HepG2 (cell line): ENCODE data around the gene ESRRB. TPM values are rescaled to one million over a fixed set of nuclear protein-coding genes. Genes with fewer than 3 reads are reported as not detected.

Experiments used
- ATAC-seq: fragments of 200-7000 bp; cut with Tn5 transposase; 3 replicates; pipeline ENCODE4 v1.9.1; 2020; ENCODE audit warnings: mild to moderate bottlenecking, moderate library complexity
- BruUV-seq: library from RNA; stranded (reverse); fragments of 400-500 nt; replicated peaks from 2 replicates; lab custom pipeline; 2021; lab: Mats Ljungman, UMichigan
- CTCF ChIA-PET: fragments of 300-600 bp; formaldehyde crosslinking; extraction: SDS; loops from one replicate; lab custom pipeline; 2021; ENCODE audit warnings: low total read pairs, inconsistent platforms, low intra/inter-chr PET ratio; lab: Yijun Ruan, JAX
- POLR2A ChIA-PET: fragments of 350-600 bp; sonication (Branson Sonifier 250); formaldehyde crosslinking; loops from one replicate; lab custom pipeline; 2020; ENCODE audit warnings: antibody characterized with exemption, inconsistent platforms; lab: Yijun Ruan, JAX
- DNase-seq: peaks from one replicate; pipeline ENCODE4 v3.0.0-alpha.2; 2015; ENCODE audit warnings: low spot score
- FAIRE-seq: peaks from 3 replicates; lab custom pipeline; 2011; peaks lifted over from hg19 to GRCh38; lab: Jason Lieb, UNC
- H2AFZ ChIP-seq: one replicate; pipeline ENCODE4 v1.6.1; 2011; ENCODE audit warnings: low read length, inconsistent platforms
- H3K27ac ChIP-seq: fragments of 300-600 bp; 3 replicates; pipeline ENCODE4 v1.8.0; 2011; ENCODE audit warnings: mixed run types, mild to moderate bottlenecking, mixed read lengths, low read length, inconsistent platforms; ENCODE audit not compliant: insufficient read depth; ENCODE audit errors: extremely low read length
- H3K27me3 ChIP-seq, 2 experiments: fragments of 200-600 bp in 1 of 2; 2 replicates in 1 of 2; 3 replicates in 1 of 2; pipeline versions ENCODE4 v1.6.0 to v1.8.0; 2011; ENCODE audit warnings: low read length in 2 of 2, mild to moderate bottlenecking in 2 of 2, moderate library complexity in 2 of 2, inconsistent platforms in 1 of 2; ENCODE audit not compliant: insufficient read depth in 2 of 2, control insufficient read depth in 1 of 2
- H3K36me3 ChIP-seq, 2 experiments: fragments of 200-600 bp in 1 of 2; replicated peaks in 1 of 2; 2 replicates in 1 of 2; 3 replicates in 1 of 2; pipeline versions ENCODE4 v1.5.1 to v1.8.0; 2011; ENCODE audit warnings: low read length in 2 of 2, inconsistent platforms in 1 of 2; ENCODE audit not compliant: insufficient read depth in 2 of 2, control insufficient read depth in 1 of 2
- H3K4me1 ChIP-seq: 2 replicates; pipeline ENCODE4 v1.5.1; 2012; ENCODE audit warnings: low read length, inconsistent platforms; ENCODE audit not compliant: insufficient read depth
- H3K4me2 ChIP-seq: 2 replicates; pipeline ENCODE4 v1.6.0; 2011; ENCODE audit warnings: low read depth, low read length, inconsistent platforms
- H3K4me3 ChIP-seq, 3 experiments: fragments of 200-600 bp in 1 of 3; sonication (generic), shearing (Covaris generic) in 1 of 3; replicated peaks in 1 of 3; 2 replicates each; pipeline ENCODE4 v1.5.1; 2011 to 2016; ENCODE audit warnings: low read length in 3 of 3, inconsistent platforms in 2 of 3, low read depth in 2 of 3, mild to moderate bottlenecking in 2 of 3, control low read depth in 1 of 3, mixed read lengths in 1 of 3; ENCODE audit not compliant: insufficient read depth in 1 of 3
- H3K79me2 ChIP-seq: one replicate; pipeline ENCODE4 v1.6.1; 2011; ENCODE audit warnings: low read length, inconsistent platforms; ENCODE audit not compliant: insufficient read depth
- H3K9ac ChIP-seq: 2 replicates; pipeline ENCODE4 v1.6.0; 2011; ENCODE audit warnings: mild to moderate bottlenecking, low read depth, low read length, inconsistent platforms; ENCODE audit not compliant: insufficient read depth
- H3K9me3 ChIP-seq: 2 replicates; pipeline ENCODE4 v1.5.1; 2012; ENCODE audit warnings: mild to moderate bottlenecking, low read length
- H4K20me1 ChIP-seq: 2 replicates; pipeline ENCODE4 v1.6.0; 2011; ENCODE audit warnings: inconsistent platforms, mild to moderate bottlenecking, low read length, moderate library complexity; ENCODE audit not compliant: insufficient read depth
- HNRNPLL ChIP-seq: fragments of 200-400 bp; formaldehyde crosslinking; IDR thresholded peaks from 2 replicates; pipeline ENCODE4 v1.6.1; 2017; ENCODE audit warnings: mild to moderate bottlenecking, low read depth, low read length; ENCODE audit not compliant: poor library complexity, severe bottlenecking
- SPEN ChIP-seq: sonication (generic); formaldehyde crosslinking; IDR thresholded peaks from 2 replicates; pipeline ENCODE4 v1.5.1; 2020; ENCODE audit warnings: low read depth, mild to moderate bottlenecking, missing genetic modification reagents
- ZHX2 ChIP-seq, 2 experiments: sonication (generic) in 1 of 2; formaldehyde crosslinking in 1 of 2; IDR thresholded peaks; 2 replicates each; pipeline versions ENCODE4 v1.6.1 to v1.9.0; 2014 to 2022; ENCODE audit warnings: antibody characterized with exemption in 1 of 2, borderline replicate concordance in 1 of 2, inconsistent platforms in 1 of 2, low read depth in 1 of 2, missing genetic modification reagents in 1 of 2
- ZNF496 ChIP-seq: sonication (generic); formaldehyde crosslinking; IDR thresholded peaks from 2 replicates; pipeline ENCODE4 v1.8.1; 2023; ENCODE audit warnings: mild to moderate bottlenecking, moderate library complexity, missing genetic modification reagents; ENCODE audit not compliant: insufficient replicate concordance
- ZNF891 ChIP-seq: sonication (generic); formaldehyde crosslinking; IDR thresholded peaks from 2 replicates; pipeline ENCODE4 v1.5.0; 2020; ENCODE audit warnings: mild to moderate bottlenecking, missing genetic modification reagents
- ZSCAN25 ChIP-seq: sonication (generic); formaldehyde crosslinking; IDR thresholded peaks from 2 replicates; pipeline ENCODE4 v1.8.0; 2022; ENCODE audit warnings: mild to moderate bottlenecking, missing genetic modification reagents
- WGBS: methylation state at CpG from one replicate; pipeline ENCODE4 v1.1.6; 2017; ENCODE audit warnings: low lambda C conversion rate; 5-methylcytosine and 5-hydroxymethylcytosine counted together
- in situ Hi-C: cut with HindIII; loops from 2 replicates; pipeline ENCODE4 v1.10.0; 2017; ENCODE audit warnings: low pct_unique_long_range_greater_than_20kb; ENCODE audit not compliant: extremely low pct_ligation_motif_present
- intact Hi-C: fragments of 100-400 bp; cut with micrococcal nuclease; formaldehyde crosslinking; loops from one replicate; pipeline ENCODE4 v1.10.0; 2022; ENCODE audit not compliant: unreplicated experiment
- polyA plus RNA-seq, 8 experiments: library from polyadenylated mRNA; depleted of rRNA in 3 of 8; stranded (reverse) in 7 of 8; unstranded in 1 of 8; fragments of >200 nt; fragmentation: Illumina TruSeq in 4 of 8; extraction: Trizol in 4 of 8; gene quantifications; 2 replicates each; pipeline versions ENCODE4 v1.2.1 to v1.2.3, GENCODE V29; 2011 to 2016; ENCODE audit warnings: low read depth in 4 of 8, missing spikeins in 1 of 8, mixed read lengths in 1 of 8; ENCODE audit not compliant: insufficient read depth in 1 of 8
- total RNA-seq, 5 experiments: library from RNA; depleted of rRNA; stranded (reverse); fragments of >200 nt; fragmentation: Illumina TruSeq; extraction: Trizol; gene quantifications; 2 replicates each; pipeline ENCODE4 v1.2.3, GENCODE V29; 2016; ENCODE audit warnings: low read depth in 1 of 5
- TF ChIP-seq, protein P1 (sequence below): sonication (generic); formaldehyde crosslinking; IDR thresholded peaks from 2 replicates; pipeline ENCODE4 v1.5.1; 2020; ENCODE audit warnings: mild to moderate bottlenecking, missing genetic modification reagents, moderate library complexity

Gene ESRRB
- total and polyA plus RNA-seq, 2 of the 13 experiments (the other 11 are each of a cell fraction or from before 2014, with no cell fraction given): 0.04 to 0.33 TPM

GRCh38 chr14:76373456-76373855, 2.5 kb upstream of the ESRRB start (continued):
- TF ChIP-seq, protein P1, sequence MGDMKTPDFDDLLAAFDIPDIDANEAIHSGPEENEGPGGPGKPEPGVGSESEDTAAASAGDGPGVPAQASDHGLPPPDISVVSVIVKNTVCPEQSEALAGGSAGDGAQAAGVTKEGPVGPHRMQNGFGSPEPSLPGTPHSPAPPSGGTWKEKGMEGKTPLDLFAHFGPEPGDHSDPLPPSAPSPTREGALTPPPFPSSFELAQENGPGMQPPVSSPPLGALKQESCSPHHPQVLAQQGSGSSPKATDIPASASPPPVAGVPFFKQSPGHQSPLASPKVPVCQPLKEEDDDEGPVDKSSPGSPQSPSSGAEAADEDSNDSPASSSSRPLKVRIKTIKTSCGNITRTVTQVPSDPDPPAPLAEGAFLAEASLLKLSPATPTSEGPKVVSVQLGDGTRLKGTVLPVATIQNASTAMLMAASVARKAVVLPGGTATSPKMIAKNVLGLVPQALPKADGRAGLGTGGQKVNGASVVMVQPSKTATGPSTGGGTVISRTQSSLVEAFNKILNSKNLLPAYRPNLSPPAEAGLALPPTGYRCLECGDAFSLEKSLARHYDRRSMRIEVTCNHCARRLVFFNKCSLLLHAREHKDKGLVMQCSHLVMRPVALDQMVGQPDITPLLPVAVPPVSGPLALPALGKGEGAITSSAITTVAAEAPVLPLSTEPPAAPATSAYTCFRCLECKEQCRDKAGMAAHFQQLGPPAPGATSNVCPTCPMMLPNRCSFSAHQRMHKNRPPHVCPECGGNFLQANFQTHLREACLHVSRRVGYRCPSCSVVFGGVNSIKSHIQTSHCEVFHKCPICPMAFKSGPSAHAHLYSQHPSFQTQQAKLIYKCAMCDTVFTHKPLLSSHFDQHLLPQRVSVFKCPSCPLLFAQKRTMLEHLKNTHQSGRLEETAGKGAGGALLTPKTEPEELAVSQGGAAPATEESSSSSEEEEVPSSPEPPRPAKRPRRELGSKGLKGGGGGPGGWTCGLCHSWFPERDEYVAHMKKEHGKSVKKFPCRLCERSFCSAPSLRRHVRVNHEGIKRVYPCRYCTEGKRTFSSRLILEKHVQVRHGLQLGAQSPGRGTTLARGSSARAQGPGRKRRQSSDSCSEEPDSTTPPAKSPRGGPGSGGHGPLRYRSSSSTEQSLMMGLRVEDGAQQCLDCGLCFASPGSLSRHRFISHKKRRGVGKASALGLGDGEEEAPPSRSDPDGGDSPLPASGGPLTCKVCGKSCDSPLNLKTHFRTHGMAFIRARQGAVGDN (CRISPR knock-in tag): no peak
- no peak for TF ChIP-seq SPEN

- H2AFZ ChIP-seq: no peak overlapping the region
- no peaks in the 10 kb centered on the region for H3K36me3 ChIP-seq
- DNase-seq: no peak
- peaks cover 6 to 45% of the 10 kb centered on the region in 2 experiments; a peak in 4 of 5 replicates for H3K27me3 ChIP-seq
- no peak for FAIRE-seq
- no peak overlapping the region for H3K4me3 ChIP-seq
- WGBS: 8% methylated on average over 5 of the region's 7 CpGs
- intact Hi-C loops (no loop called here), in situ Hi-C loops (loop anchor here (25.0 kb wide), 1 partner anchor 663 kb away; no protein-coding TSS in a partner anchor)
- no peaks in the 10 kb centered on the region for H4K20me1 ChIP-seq
- H3K4me2 ChIP-seq: no peak overlapping the region
- BruUV-seq: no TSS peak
- H3K79me2 ChIP-seq: no peaks in the 10 kb centered on the region
- TF ChIP-seq ZHX2 (IDR thresholded peaks at IDR 0.05; ENCODE audit: low read depth) (no peak), ZHX2 (CRISPR knock-in tag; IDR thresholded peaks at IDR 0.05; ENCODE audit: borderline replicate concordance) (no peak), ZNF496 (CRISPR knock-in tag) (no peak), HNRNPLL (peak; percentile 61), ZSCAN25 (CRISPR knock-in tag) (no peak), ZNF891 (CRISPR knock-in tag) (no peak)
- H3K27ac ChIP-seq: no peak overlapping the region
- no peak for ATAC-seq
- ChIA-PET CTCF (no interaction called here), POLR2A (no interaction called here)
- H3K9me3 ChIP-seq: no peaks in the 10 kb centered on the region
- no peaks in the 10 kb centered on the region for H3K4me1 ChIP-seq
- no peak overlapping the region for H3K9ac ChIP-seq
Observed at GRCh38 chr14:76375484-76375883, 453 bp upstream of the ESRRB start.
